Uterus (tissue), 2 donors: Measurements from ENCODE around the gene FBLN5.

Experiments
- POLR2A ChIP-seq, 2 donors: fragments of 450-650 bp; IDR thresholded peaks; one replicate each; pipeline ENCODE4 v1.6.1; 2016; ENCODE audit warnings: antibody characterized with exemption in 2 of 2, mild to moderate bottlenecking in 1 of 2, moderate library complexity in 1 of 2
- TF ChIP-seq, protein P1 (sequence below), 4 experiments: fragments of 200-600 bp in 2 of 4; fragments of 450-650 bp in 2 of 4; sonication (generic) in 2 of 4; IDR thresholded peaks; one replicate each; pipeline ENCODE4 v1.5.1; 2016 to 2019; ENCODE audit warnings: antibody characterized with exemption in 4 of 4, mild to moderate bottlenecking in 2 of 4, moderate library complexity in 1 of 4

DNA sequence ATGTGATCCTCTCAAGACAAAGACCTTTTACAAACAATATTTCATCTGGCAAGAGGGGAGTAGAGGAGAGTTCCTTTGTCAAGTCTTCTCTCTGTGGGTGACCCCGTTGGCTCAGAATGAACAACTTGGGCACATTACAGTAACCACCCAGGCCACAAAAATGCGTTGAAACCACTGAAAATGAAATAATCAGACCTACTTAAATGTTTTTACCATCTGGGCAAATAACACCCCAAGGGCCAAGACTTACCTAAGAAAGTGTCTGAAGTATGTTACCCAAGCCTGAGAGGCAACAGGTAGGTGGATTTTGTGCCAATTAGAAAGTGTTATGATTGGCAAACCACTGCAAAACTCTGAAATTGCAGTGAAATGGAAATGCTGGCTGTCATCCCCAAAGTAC lies 81.4 kb downstream of the FBLN5 start:
- TF ChIP-seq, protein P1, sequence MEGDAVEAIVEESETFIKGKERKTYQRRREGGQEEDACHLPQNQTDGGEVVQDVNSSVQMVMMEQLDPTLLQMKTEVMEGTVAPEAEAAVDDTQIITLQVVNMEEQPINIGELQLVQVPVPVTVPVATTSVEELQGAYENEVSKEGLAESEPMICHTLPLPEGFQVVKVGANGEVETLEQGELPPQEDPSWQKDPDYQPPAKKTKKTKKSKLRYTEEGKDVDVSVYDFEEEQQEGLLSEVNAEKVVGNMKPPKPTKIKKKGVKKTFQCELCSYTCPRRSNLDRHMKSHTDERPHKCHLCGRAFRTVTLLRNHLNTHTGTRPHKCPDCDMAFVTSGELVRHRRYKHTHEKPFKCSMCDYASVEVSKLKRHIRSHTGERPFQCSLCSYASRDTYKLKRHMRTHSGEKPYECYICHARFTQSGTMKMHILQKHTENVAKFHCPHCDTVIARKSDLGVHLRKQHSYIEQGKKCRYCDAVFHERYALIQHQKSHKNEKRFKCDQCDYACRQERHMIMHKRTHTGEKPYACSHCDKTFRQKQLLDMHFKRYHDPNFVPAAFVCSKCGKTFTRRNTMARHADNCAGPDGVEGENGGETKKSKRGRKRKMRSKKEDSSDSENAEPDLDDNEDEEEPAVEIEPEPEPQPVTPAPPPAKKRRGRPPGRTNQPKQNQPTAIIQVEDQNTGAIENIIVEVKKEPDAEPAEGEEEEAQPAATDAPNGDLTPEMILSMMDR (IDR thresholded peaks at IDR 0.05): no peak
- no peak for TF ChIP-seq POLR2A (IDR thresholded peaks at IDR 0.05)
